NCI-H748 (cell line): ENCODE results near the gene RALGPS2.

Experiments
- DNase-seq: peaks from one replicate; lab custom pipeline; 2025; ENCODE audit not compliant: unreplicated experiment; lab: John Stamatoyannopoulos, UW

RALGPS2 gene, protein sequence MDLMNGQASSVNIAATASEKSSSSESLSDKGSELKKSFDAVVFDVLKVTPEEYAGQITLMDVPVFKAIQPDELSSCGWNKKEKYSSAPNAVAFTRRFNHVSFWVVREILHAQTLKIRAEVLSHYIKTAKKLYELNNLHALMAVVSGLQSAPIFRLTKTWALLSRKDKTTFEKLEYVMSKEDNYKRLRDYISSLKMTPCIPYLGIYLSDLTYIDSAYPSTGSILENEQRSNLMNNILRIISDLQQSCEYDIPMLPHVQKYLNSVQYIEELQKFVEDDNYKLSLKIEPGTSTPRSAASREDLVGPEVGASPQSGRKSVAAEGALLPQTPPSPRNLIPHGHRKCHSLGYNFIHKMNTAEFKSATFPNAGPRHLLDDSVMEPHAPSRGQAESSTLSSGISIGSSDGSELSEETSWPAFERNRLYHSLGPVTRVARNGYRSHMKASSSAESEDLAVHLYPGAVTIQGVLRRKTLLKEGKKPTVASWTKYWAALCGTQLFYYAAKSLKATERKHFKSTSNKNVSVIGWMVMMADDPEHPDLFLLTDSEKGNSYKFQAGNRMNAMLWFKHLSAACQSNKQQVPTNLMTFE

DNA sequence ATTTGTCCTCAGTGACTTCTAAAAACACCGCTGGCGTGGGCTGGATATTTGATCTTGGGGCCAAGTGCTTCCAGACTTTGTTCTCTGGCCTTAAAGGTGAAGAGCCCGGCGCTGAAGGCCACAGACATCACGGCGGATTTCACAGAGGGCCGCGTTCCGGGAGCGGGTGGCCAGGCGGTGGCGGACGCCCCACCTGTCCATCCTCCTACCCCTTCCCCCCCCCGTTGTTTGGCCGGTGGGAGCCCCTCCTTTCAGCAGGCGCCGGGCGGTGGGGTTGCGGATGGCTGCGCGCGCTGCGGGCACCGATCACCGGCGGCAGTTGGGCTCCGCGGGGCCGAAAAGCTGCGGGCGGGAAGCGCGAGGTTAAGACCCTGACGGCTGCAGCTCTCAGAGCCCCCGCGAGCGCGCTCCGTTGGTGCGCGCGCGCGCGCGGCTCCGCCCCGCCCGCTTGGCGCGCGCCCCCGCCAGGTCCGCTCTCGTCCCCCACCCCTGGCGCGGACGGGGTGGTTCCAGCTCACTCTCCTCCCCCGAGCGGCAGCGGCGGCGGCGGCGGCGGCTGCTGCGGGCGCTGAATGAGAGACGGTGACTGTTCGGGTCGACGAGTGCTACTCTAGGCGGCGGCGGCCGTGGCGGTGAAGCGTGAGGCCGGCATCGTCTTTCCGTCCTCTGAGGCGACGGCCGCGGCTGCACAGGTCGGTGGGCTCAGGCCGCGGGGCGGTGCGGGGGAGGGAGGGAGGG lies at the start of gene RALGPS2:
RALGPS2 (plus strand) TSS at position 517 of the 738 bp plus-strand sequence. CDS start 51,521 bp downstream, outside the sequence.
- DNase-seq, result peak; percentile 75

DNA sequence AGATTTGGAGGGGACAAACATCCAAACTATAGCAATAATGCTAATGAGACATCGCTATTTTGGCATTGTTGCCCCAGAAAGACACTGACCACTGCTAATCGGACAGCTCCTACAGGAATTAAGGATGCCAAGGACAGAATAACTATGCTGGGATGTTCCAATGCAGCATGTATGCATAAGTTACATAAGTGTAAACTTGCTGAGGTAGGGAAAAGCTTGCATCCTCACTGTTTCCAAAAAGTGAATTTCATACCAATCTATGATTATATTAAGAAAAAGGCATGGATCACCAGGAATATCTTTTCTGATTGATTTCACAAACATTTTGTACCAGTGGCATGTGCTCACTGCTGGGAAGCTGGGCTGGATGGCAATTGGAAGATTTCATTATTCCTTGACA lies 45.8 kb upstream of the RALGPS2 start:
- no peak for DNase-seq

GRCh38 chr1:178682429-178682828 lies 42.6 kb upstream of the RALGPS2 start:
- no peak for DNase-seq

DNA sequence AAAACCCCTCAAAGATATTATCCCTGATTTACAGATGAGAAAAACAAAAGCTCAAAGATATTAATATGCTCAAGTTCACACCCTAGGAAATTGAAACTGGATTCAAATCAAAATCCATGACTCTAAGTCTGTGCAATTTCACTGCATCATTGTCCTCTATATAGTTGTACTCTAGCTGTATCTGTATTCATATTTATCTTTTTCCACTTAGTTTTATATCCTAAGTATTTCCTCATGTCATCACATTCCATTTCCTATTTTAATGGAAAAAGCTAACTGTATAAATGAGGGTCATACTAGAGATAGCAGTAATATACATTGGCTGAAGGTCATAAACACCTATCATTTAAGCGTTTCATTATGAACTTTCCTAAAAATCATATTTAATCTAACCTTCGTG lies 42.2 kb upstream of the RALGPS2 start:
- DNase-seq, result no peak

GRCh38 chr1:178683291-178683690 lies 41.8 kb upstream of the RALGPS2 start:
- no peak for DNase-seq

DNA sequence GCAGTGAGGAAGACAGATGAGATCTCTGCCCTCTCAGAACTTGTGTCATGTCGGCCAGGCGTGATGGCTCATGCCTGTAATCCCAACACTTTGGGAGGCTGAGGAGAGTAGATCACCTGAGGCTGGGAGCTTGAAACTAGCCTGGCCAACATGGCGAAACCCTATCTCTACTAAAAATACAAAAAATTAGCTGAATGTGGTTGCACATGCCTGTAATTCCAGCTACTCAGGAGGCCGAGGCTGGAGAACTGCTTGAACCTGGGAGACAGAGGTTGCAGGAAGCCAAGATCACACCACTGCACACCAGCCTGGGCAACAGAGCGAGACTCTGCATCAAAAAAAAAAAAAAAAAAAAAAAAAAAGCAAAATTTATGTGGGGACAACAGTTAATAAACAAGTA lies 40.9 kb upstream of the RALGPS2 start:
- DNase-seq, result no peak

GRCh38 chr1:178684542-178685000 lies 40.5 kb upstream of the RALGPS2 start:
- no peak for DNase-seq

DNA sequence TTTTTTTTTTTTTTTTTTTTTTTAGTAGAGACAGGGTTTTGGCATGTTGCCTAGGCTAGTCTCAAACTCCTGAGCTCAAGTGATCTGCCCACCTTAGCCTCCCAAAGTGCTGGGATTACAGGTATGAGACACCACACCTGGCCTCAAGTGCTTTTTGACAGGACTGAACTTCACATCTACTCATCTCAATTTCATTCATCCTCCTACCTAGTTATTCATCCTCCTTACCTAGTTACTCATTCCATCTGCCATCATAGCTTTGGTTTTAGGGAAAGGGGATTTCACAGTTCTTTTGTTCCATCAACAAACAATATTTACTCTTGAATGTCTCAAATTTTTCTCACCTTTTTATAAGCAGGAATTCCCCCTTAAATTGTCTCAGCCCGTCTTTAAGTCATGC lies 38.6 kb upstream of the RALGPS2 start:
- DNase-seq, result no peak

GRCh38 chr1:178688244-178688643 lies 36.8 kb upstream of the RALGPS2 start:
- no peak for DNase-seq

GRCh38 chr1:178689769-178690168 lies 35.3 kb upstream of the RALGPS2 start:
- DNase-seq, result no peak

DNA sequence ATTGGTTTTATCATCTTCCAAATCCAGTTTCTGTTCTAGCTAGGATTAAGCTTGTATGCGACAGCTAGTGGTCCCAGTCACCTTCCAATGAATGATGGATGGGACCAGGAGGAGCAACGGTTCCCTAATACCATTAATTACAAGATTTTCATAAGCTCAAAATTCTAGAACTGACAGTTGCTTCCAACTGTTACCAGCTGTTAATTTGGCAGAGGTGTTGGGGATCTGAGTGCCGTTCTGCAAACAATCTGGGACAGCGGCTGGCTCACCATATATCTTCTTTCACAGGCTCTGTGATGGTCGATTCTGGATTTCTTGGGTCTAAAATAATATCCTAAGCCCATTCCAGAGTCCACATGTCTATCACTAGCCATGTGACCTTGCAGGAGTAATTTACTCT lies 34.5 kb upstream of the RALGPS2 start:
- no peak for DNase-seq

DNA sequence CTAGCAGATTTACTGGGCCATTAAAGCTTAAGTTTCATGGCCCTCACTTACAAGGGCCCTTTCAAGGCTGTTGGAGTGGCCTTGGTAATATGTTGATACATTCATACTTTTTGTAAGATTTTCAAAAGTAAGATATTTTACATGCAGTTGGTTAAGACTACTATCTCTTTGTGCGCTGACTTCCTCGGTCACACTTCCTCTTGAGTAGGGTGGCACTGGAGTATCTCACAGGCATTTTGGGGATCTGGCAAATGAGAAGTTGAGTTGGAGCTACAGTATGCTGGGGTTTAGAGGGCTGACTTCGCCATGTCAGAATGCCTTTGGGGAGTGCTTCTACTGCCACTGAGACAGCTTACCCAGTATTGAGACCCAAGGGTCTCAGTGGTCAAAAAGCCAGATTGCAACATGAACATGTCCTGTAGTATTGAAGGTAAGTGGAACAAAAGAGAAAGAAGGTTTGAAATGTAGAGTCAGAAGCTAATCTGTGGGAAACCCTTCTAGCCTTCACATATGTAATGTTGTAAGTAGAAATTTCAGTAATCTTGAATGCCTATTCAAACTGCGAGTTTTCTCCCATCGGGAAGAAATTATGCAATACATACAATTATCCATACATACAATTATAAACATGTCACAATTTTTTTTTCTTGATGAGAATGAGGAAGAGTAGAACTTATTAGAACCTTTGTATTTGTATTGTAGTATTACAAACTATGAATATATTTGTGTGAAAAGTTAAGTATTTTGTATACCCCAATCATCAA lies 32.3 kb upstream of the RALGPS2 start:
- DNase-seq, result no peak

DNA sequence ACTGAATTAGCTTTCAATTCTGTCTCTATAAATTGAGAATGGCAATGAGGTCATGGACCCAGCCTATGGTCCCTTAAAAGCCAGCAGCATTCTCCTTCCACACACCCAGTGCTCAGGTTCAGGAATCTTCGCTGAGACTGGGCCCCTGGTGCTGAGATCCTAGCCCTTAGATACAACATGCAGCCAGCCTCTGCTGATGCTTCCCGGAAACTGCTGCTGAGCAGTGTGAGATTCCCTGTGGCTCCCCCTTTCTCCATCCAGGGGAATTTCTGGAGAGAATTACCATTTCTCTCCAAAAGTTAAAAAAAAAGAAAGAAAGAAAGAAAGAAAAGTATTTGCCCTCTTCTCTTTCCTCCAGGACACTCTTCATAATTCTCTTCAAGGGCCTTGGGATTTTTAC lies 31.7 kb upstream of the RALGPS2 start:
- DNase-seq, result no peak

- DNase-seq, result no peak
Observed at GRCh38 chr1:178694923-178695525, 30.0 kb upstream of the RALGPS2 start.

GRCh38 chr1:178702146-178702545 lies 22.9 kb upstream of the RALGPS2 start:
- no peak for DNase-seq

DNA sequence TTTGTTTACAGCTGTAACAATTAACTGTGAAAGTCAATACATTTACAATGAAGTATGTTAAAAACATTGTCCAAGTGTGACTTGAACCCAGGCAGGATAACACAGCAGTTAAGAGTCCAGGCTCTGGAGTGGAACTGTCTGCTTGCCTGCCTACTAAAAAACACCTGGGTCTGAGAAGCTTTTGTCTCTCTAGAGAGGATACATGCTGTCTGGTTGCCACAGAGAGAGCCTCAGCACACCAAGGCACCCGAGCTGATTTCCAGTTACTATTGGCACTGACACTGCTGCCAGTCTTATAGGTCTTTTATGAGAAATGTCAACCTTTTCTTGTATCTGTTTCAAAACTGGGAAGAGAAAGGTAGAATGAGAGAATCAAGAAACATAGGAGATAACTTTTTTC lies 20.2 kb upstream of the RALGPS2 start:
- DNase-seq, result no peak

GRCh38 chr1:178706432-178706831 lies 18.6 kb upstream of the RALGPS2 start:
- no peak for DNase-seq

DNA sequence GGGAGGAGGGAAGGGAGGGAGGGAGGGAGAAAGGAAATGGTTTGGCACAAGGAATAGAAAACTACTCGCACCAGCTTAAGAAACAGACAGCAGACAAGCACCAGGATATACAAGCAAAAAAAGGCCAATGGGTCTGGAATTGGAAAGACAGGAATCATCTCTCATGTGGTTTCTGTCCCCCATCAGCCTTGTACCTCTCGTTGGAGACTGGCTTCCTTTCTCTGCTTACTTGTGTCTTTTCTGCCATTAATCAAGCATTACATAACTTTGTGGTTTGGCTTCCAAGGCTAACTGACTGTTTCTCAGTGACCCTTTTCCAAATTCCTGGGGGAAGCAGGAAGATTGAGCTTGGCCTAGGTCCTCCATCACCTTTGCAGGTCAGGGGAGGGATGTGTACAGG lies 11.8 kb upstream of the RALGPS2 start:
- no peak for DNase-seq

GRCh38 chr1:178714453-178714852 lies 10.6 kb upstream of the RALGPS2 start:
- no peak for DNase-seq

DNA sequence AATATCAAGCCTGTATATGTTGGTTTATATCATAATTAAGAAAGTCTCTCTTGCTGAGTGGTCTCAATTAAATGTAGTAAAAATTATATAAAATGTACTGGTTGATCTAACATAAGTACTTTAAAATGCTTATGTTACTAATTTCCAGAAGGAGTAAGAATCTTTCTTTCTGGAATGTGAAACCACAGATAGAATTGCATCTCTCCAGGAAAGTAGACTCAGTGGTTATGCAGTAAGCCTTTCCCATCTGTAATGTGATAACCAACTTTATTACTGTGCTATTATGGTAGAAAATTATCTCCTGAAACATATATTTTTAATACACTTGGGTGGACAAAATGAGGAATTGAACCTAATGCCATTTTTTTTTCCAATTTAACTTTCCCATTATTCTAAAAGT lies 8.9 kb upstream of the RALGPS2 start:
- DNase-seq, result no peak

GRCh38 chr1:178718520-178718919 lies 6.5 kb upstream of the RALGPS2 start:
- DNase-seq, result no peak
